ENCODE results near the gene CEP295NL. TPM values are rescaled to one million over a fixed set of nuclear protein-coding genes. Genes with fewer than 3 reads are reported as not detected.
A peak's percentile ranks its signal among the peaks of the same experiment; 100 is the strongest.

Gene CEP295NL
- total and polyA plus RNA-seq, 2 of the 13 experiments (the other 11 are each of a cell fraction or from before 2014, with no cell fraction given) = not detected

DNA sequence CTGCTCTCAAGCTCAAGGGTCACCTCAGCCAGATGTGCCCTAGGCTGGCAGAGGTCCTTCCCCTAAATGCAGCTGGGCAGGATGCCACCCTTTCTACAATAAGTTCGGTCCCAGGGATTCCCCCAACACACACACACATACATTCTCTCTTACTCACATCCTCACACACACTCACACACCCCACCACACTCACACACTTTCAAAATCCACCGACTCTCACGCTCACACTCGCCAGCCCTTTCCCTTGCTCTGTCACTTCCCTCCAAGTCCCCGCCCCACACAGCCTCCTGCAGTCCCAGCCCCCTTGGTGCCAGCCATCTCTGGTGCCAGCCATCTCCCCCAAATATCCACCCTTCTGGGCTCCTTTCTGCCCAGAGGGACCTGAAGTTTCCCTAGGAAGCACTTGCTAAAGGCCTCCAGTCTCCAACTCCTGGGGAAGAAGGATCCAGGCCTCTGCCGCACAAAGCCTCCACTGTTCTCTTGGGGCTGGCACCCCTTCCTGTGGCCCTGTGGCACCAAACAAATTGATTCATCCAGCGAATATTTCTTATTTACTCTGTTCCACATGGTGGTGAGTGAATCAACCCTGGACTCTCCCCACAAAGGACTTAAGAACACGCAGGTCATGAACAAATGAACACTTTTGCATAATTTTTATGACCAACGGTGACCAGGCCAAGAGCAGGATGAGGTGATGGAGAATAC lies 58.5 kb downstream of the CEP295NL start:
- no peak for ATAC-seq
- peaks cover 4% of the 10 kb centered on the region; the same call in 1 of the 2 replicates for H4K20me1 ChIP-seq (ENCODE audit: insufficient read depth, low read length)
- CTCF ChIA-PET (ENCODE audit: low intra/inter-chr PET ratio, low total read pairs) = interaction anchor here (2.1 kb wide), 1 partner anchor 127 kb away, joined by 5 read pairs; no protein-coding TSS in a partner anchor

GRCh38 chr17:78842881-78843565 lies 60.0 kb downstream of the CEP295NL start:
- 37% methylated on average over 10 of the region's 10 CpGs for WGBS (ENCODE audit: low lambda C conversion rate)
- H3K36me3 ChIP-seq (replicated peaks in 1 of 2; ENCODE audit: control insufficient read depth in 1 of 2, insufficient read depth in 2 of 2, low read length in 2 of 2) = no peaks in the 10 kb centered on the region
- H4K20me1 ChIP-seq (ENCODE audit: insufficient read depth, low read length) = peaks cover 18% of the 10 kb centered on the region
- no peaks in the 10 kb centered on the region for H3K9me3 ChIP-seq (ENCODE audit: low read length)
- ChIA-PET POLR2A (interaction anchor here (0.5 to 1.8 kb wide), 3 partner anchors 9 to 140 kb away, joined by 3 to 4 read pairs (median 3); no protein-coding TSS in a partner anchor), CTCF (ENCODE audit: low intra/inter-chr PET ratio, low total read pairs) (interaction anchor here (2.1 kb wide), 1 partner anchor 128 kb away, joined by 5 read pairs; no protein-coding TSS in a partner anchor)
- no peak for ATAC-seq
- H3K4me3 ChIP-seq (replicated peaks in 1 of 3; ENCODE audit: insufficient read depth in 1 of 3, low read depth in 2 of 3, low read length in 3 of 3) = no peak overlapping the region
- H3K4me2 ChIP-seq (ENCODE audit: low read depth, low read length) = no peak overlapping the region; the same call in 1 of the 2 replicates
- H3K4me1 ChIP-seq (ENCODE audit: insufficient read depth, low read length) = peaks cover 52% of the 10 kb centered on the region
- DNase-seq (ENCODE audit: low spot score) = peak; percentile 55
- intact Hi-C loops (cut with micrococcal nuclease; ENCODE audit: unreplicated experiment) (loop anchor here (5.0 kb wide), 1 partner anchor 701 kb away; no protein-coding TSS in a partner anchor), in situ Hi-C loops (cut with HindIII; ENCODE audit: extremely low pct_ligation_motif_present, low pct_unique_long_range_greater_than_20kb) (no loop called here)
- no peak overlapping the region for H3K9ac ChIP-seq (ENCODE audit: insufficient read depth, low read depth, low read length)
- no peak overlapping the region for H2AFZ ChIP-seq (ENCODE audit: low read length)
- BruUV-seq (replicated peaks) = no TSS peak
- no peak for FAIRE-seq
- H3K27me3 ChIP-seq (ENCODE audit: control insufficient read depth in 1 of 2, insufficient read depth in 2 of 2, low read length in 2 of 2) = no peaks in the 10 kb centered on the region; a peak in 1 of 5 replicates
- no peak overlapping the region for H3K27ac ChIP-seq (ENCODE audit: extremely low read length, insufficient read depth, low read length)
- H3K79me2 ChIP-seq (ENCODE audit: insufficient read depth, low read length) = peaks cover 23% of the 10 kb centered on the region
- TF ChIP-seq KAT8 (CRISPR knock-in tag; IDR thresholded peaks at IDR 0.05) (peak; percentile 19; the same call in 1 of the 2 replicates), ZNF598 (CRISPR knock-in tag; IDR thresholded peaks at IDR 0.05; ENCODE audit: borderline replicate concordance) (peak; percentile 24; the same call in 1 of the 2 replicates), ZNF703 (CRISPR knock-in tag; IDR thresholded peaks at IDR 0.05; ENCODE audit: borderline replicate concordance) (no peak), HMGA1 (CRISPR knock-in tag; conservative IDR thresholded peaks at IDR 0.05) (no peak), ATF1 (CRISPR knock-in tag; IDR thresholded peaks at IDR 0.05) (no peak), SMYD3 (CRISPR knock-in tag; IDR thresholded peaks at IDR 0.05) (no peak), HIVEP1 (CRISPR knock-in tag; IDR thresholded peaks at IDR 0.05) (0 out of 2 replicates have a peak, but pooled peaks have one; percentile 13), YY1 (IDR thresholded peaks at IDR 0.05; ENCODE audit: insufficient read depth, insufficient replicate concordance, low read depth, low read length) (peak; percentile 57), ZNF121 (CRISPR knock-in tag; IDR thresholded peaks at IDR 0.05) (no peak), SMC3 (IDR thresholded peaks at IDR 0.05; ENCODE audit: low read length) (peak; percentile 64)
- TF ChIP-seq, protein P1, sequence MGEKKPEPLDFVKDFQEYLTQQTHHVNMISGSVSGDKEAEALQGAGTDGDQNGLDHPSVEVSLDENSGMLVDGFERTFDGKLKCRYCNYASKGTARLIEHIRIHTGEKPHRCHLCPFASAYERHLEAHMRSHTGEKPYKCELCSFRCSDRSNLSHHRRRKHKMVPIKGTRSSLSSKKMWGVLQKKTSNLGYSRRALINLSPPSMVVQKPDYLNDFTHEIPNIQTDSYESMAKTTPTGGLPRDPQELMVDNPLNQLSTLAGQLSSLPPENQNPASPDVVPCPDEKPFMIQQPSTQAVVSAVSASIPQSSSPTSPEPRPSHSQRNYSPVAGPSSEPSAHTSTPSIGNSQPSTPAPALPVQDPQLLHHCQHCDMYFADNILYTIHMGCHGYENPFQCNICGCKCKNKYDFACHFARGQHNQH (CRISPR knock-in tag; IDR thresholded peaks at IDR 0.05) = 0 out of 2 replicates have a peak, but pooled peaks have one; percentile 36
- TF ChIP-seq, protein P2, sequence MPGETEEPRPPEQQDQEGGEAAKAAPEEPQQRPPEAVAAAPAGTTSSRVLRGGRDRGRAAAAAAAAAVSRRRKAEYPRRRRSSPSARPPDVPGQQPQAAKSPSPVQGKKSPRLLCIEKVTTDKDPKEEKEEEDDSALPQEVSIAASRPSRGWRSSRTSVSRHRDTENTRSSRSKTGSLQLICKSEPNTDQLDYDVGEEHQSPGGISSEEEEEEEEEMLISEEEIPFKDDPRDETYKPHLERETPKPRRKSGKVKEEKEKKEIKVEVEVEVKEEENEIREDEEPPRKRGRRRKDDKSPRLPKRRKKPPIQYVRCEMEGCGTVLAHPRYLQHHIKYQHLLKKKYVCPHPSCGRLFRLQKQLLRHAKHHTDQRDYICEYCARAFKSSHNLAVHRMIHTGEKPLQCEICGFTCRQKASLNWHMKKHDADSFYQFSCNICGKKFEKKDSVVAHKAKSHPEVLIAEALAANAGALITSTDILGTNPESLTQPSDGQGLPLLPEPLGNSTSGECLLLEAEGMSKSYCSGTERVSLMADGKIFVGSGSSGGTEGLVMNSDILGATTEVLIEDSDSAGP (CRISPR knock-in tag; IDR thresholded peaks at IDR 0.05; ENCODE audit: borderline replicate concordance) = peak; percentile 51; the same call in 1 of the 2 replicates

More for the DNA sequence above, 58.5 kb downstream of the CEP295NL start:
- in situ Hi-C loops (cut with HindIII; ENCODE audit: extremely low pct_ligation_motif_present, low pct_unique_long_range_greater_than_20kb) = no loop called here
- POLR2A ChIA-PET = interaction anchor here (1.8 kb wide), 1 partner anchor 118 kb away, joined by 4 read pairs; no protein-coding TSS in a partner anchor
- Histone ChIP-seq H3K4me2 (ENCODE audit: low read depth, low read length) (peak overlapping the region; percentile 24; the same call in 1 of the 2 replicates), H3K4me3 (replicated peaks in 1 of 3; ENCODE audit: insufficient read depth in 1 of 3, low read depth in 2 of 3, low read length in 3 of 3) (peak overlapping the region in 1 of 3 experiments; percentile 28; a peak in 1 of 6 replicates), H3K36me3 (replicated peaks in 1 of 2; ENCODE audit: control insufficient read depth in 1 of 2, insufficient read depth in 2 of 2, low read length in 2 of 2) (no peaks in the 10 kb centered on the region), H3K9ac (ENCODE audit: insufficient read depth, low read depth, low read length) (no peak overlapping the region; the same call in 1 of the 2 replicates), H3K79me2 (ENCODE audit: insufficient read depth, low read length) (peaks cover 9% of the 10 kb centered on the region), H2AFZ (ENCODE audit: low read length) (no peak overlapping the region), H3K27ac (ENCODE audit: extremely low read length, insufficient read depth, low read length) (no peak overlapping the region), H3K27me3 (ENCODE audit: control insufficient read depth in 1 of 2, insufficient read depth in 2 of 2, low read length in 2 of 2) (no peaks in the 10 kb centered on the region; a peak in 1 of 5 replicates), H3K4me1 (ENCODE audit: insufficient read depth, low read length) (peaks cover 37% of the 10 kb centered on the region), H3K9me3 (ENCODE audit: low read length) (no peaks in the 10 kb centered on the region)
- 38% methylated on average over 9 of the region's 9 CpGs for WGBS (ENCODE audit: low lambda C conversion rate)
- intact Hi-C loops (cut with micrococcal nuclease; ENCODE audit: unreplicated experiment) = loop anchor here (5.0 kb wide), 1 partner anchor 702 kb away; no protein-coding TSS in a partner anchor
- no TSS peak for BruUV-seq (replicated peaks)
- DNase-seq (ENCODE audit: low spot score) (no peak), FAIRE-seq (no peak)
- 0 out of 2 replicates have a peak, but pooled peaks have one; percentile 67 for TF ChIP-seq HNRNPL (IDR thresholded peaks at IDR 0.05; ENCODE audit: low read depth, low read length)
- TF ChIP-seq ZNF562 (CRISPR knock-in tag; IDR thresholded peaks at IDR 0.05; ENCODE audit: borderline replicate concordance) = no peak

Data from HepG2 (cell line).